ENCODE measurements around the gene NDC80.

DNA sequence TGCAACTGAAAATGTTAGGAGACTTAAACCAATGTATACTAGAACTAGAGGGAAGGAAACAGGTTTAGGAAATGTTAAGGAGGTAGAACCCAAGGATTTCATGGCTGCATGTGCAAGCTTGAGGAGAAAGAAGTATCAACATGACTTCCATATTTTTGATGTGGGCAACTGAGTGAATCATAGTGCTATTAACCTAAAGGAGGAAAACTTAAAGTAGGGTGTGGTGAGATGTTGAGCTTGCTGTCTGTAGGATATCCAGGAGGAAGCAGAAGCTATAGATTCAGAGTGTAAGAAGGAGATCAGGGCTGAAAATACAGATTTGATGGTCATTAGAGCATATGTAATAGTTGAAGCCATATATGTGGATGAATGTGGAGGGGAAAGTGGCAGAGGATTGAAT is 31.5 kb downstream of the NDC80 start:
- no peak for TF ChIP-seq CTCF (IDR thresholded peaks at IDR 0.05; ENCODE audit: poor library complexity, severe bottlenecking)
- no peak for TF ChIP-seq REST (IDR thresholded peaks at IDR 0.05; ENCODE audit: borderline replicate concordance)
- no peak for TF ChIP-seq POLR2AphosphoS5 (IDR thresholded peaks at IDR 0.05)
- TF ChIP-seq EZH2 (IDR thresholded peaks at IDR 0.05; ENCODE audit: borderline replicate concordance, insufficient read depth, low read length, poor library complexity, severe bottlenecking) = no peak
- TF ChIP-seq RAD21 (conservative IDR thresholded peaks at IDR 0.05) = no peak
- no peak for TF ChIP-seq EP300 (conservative IDR thresholded peaks at IDR 0.05; ENCODE audit: poor library complexity, severe bottlenecking)
- no peak for TF ChIP-seq MXI1 (conservative IDR thresholded peaks at IDR 0.05; ENCODE audit: poor library complexity, severe bottlenecking)
- TF ChIP-seq SMC3 (conservative IDR thresholded peaks at IDR 0.05; ENCODE audit: poor library complexity) = no peak
- no peak for TF ChIP-seq TAF1 (IDR thresholded peaks at IDR 0.05; ENCODE audit: low read depth)
